GM20431 (cell line): ENCODE results near the gene APOH.

Experiments used
- in situ Hi-C: fragments of 300-500 bp; cut with MseI, MboI; formaldehyde crosslinking; loops from one replicate; pipeline ENCODE4 v1.15.0; 2020; ENCODE audit warnings: low sequenced_read_pairs; ENCODE audit not compliant: unreplicated experiment

APOH gene

DNA sequence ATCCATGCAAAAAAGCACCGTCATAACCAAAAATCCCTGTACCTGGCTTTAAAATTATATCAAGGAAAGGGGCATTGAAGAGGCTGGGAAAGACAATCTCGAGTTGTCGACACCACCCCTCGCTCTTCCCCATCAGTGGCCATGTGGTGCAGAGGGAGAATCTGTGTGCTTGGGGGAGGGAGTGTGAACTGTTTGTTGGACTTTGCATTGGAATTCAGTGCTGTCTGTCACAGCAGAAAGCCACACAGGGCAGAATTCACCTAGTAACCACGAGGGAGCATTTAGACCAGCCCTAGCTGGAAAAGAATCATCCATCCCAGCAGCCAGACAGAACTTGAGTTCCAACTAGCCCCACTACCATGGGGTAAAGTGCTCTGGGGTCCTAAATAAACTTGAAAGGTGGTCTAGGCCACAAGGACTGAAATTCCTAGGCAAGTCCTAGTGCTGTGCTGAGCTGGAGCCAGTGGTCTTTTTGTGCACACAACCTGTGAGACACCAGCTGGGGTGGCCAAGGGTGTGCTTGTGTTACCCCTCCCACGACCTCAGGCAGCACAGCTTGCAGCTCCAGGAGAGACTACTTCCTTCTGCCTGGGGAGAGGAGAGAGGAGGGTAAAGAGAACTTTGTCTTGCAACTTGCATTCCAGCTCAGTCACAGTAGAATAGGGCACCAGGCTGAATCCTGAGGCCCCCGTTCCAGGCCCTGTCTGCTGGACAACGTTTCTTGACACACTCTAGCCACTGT, 25.8 kb downstream of the APOH start:
- in situ Hi-C loops: no loop called here

DNA sequence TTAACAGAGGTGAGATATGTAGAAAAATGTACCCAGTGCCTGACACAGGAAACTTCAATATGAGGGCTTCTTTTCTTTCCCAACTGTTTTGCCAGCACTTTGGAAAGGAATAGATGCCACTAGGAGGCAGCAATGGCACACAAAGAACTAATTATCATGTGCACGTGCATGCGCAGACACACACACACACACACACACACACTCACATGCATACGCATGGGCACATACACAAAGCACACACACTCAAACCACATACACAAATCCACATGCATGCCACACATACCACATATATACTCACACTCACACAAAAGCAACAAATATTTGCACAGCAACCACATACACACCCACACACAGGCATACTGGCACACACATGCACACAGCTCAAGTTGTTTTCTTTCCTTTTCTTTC, 28.5 kb downstream of the APOH start:
- in situ Hi-C loops: no loop called here

DNA sequence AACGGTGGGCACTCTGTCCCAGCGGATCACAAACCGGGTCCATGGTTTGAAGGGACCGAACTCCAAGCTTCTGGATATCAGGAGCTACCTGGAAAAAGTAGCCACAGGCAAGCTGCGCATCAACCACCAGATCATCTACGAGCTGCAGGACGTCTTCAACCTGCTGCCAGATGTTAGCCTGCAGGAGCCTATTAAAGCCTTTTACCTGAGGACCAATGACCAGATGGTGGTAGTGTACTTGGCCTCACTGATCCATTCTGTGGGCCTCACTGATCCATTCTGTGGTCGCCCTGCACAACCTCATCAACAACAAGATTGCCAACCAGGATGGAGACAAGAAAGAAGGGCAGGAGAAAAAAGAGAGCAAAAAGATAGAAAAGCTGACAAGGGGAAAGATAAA, 31.0 kb downstream of the APOH start:
- in situ Hi-C loops: no loop called here

DNA sequence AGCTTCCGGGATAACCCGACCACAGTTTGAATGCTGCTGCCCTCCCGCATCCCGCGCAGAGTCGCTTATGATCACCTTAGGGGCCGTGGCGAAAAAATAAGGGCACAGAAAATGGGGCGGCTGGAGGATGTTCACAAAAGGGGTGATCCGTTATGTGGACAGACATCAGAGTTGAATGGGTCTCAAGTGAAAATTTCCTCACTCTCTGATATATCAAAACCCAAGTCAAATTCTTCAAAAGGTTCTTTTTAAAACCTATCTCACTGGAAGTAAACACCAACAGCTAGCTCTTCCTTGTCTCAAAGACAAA, 36.9 kb downstream of the APOH start:
- in situ Hi-C loops: no loop called here

DNA sequence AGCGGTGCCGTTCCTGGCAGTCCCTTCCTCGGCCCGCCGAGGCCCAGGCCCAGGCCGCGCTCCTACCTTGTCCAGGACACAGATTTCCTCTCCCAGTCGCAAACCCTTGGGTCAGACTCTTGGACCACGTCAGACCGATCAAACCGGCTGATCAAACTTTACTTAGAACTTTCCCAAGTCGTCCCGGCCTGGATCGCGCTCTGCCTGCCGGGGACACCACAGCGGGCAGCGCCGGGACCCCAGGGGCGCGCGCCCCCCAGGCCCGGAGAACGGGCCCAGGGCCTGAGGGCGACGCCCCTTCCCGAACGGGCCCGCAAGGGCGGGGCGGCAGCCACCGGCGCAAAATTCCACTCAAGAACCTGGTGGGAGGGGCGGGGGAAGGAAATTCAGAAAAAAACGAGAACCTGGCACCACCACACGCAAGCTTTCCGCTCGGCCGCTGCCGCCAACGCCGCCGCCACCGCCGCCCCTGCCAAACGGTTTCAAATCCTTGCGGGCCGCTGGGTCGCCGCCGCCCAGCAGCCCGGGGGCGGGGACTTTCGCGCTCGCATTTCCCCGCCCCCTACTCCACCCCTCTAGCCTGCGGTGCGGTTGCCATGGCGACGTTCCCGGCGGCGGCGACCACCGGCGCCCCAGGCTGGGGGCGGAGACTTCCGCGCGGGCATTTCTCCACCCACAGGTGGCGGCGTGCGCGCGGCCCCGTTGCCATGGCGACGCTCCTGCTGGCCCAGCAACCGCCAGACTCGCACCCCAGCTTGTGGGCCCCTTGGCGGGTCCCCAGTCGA, 37.4 kb downstream of the APOH start, which contains the start of gene CEP112:
CEP112 (minus strand) TSS at position 541 of the 785 bp plus-strand sequence.
- in situ Hi-C loops: no loop called here

DNA sequence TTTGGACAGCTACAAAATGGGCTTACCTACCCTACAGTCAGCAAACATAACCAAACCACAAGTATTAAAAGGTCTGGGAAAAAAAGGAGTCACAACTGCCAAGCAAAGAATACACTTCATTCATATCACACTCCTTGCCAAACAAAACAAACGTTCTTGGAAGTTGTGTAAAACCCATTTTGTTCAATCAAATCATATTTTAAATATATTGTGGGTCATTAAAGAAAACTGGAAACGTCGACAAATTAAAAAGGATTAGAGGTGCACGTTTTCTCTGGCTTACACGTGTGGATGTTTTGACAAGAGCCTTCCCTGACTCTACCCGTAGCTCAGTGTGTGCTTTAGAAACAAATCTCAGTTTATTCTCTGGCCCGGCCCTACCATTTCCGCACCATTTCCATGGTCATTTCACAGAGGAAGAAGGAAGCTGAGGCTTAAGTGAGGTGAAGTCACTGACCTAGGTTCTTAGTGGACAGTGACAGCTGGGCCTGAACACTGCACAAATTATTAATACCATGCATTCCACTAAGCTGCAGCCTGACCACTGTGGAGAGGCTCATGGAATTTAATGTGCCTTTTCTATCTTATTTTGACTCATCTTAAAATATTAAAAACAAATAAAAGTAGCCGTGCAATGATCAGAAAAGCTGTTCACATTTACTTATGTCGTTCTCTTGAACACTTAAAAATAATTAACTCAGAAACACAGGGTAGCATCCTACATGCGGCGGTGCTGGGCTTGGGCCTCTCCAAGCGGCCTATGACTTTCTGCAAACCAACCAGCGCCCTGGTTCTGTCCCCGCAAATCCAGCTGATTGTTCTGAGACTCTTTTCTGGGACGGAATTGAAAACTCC, 38.2 kb downstream of the APOH start:
- in situ Hi-C loops: no loop called here

DNA sequence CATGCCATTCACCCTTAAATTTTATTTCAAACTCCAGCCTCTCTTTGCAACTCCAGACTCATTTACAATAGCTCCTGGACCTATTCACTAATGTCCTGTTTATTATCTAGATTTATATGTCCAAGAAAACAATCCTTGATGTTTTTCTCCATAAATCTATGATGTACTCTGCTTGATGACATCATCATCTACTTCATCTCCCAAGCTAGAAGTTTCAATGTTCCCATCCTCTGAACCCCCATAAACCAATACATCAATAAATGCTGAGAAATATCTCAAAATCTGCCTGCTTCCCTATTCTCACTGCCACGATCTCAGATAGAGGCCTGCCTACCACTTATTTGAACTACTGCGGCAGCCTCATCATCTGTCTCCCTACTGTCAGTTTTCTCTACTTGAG, 41.5 kb downstream of the APOH start:
- in situ Hi-C loops: no loop called here

DNA sequence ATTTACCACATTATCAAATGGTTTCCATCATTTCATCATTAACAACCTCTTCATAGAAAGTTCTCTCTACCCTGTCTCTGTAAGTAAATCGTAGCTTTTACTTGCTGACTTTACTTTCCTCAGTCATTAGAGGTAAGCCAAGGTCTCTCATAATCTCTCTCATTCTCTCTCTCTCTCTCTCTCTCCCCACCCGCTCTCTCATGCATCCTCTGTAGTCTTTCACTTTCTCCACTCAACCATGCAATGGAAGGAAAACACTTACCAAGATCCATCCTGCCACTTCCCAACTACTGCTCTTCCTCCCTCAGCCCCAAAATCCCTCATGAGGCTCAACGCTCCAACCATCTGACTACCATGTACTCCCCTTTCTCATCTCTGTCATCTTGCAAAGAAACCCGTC, 43.4 kb downstream of the APOH start:
- in situ Hi-C loops: no loop called here

DNA sequence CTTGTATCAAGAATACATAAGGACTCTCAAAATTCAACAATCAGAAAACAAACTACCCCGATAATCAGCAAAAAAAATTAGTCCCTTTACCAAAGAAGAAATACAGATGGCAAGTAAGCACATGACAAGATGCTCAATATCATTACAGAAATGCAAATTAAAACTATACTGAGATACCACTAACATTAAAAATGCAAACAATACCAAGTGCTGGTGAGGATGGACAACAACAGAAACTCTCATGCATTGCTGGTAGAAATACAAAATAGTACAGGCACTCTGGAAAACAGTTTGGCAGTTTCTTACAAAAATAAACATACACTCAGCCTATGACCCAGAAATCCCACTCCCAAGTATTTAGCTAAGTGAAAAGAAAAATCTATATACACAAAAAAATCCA, 44.8 kb downstream of the APOH start:
- in situ Hi-C loops: no loop called here

DNA sequence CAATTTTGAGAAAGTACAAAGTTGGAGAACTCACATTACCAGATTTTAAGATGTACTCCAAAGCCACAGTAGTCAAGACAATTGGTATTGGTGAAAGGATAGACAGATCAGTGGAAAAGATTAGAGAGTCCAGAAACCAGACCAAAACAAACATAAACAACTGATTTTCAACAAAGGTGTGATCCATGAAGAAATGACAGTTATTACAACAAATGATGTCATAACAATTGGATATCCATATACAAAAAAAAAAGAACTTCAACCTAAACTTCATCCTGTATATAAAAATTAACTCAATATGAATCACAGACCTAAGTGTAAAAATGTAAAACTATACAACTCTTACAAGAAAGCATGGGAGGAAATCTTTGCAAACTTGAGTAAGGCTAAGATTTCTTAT, 45.7 kb downstream of the APOH start:
- in situ Hi-C loops: no loop called here

DNA sequence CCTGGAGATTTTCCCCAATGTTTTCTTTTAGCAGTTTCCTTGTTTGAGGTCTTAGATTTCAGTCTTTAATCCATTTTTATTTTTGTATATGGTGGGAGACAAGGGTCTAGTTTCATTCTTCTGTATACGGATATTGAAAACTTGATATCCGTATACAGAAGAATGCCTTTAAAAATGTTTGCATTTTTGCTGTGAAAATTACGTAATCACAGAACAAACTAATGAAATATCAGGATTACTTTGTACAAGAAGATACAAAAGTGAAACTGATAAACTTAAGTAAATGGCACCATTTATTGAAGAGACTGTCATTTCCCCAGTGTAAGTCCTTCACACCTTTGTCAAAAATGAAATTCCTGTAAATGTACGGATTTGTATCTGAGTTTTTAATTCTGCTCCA, 50.6 kb downstream of the APOH start:
- in situ Hi-C loops: no loop called here

DNA sequence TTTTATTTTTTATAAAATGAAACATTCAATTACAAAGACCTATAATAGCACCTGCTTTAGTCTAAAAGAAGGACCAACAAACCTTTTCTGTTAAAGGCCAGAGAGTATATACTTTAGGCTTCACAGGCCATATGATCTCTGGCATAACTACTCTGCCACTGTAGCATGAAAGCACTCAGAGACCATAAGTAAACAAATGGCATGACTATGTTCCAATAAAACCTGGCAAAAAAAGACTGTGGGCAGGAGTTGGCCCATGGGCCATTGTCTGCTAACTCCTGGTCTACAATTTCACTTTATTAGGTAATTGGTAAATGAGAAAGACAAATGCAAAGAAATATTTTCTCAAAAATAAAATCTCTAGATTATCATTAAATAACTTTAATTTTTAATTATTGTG, 52.2 kb downstream of the APOH start:
- in situ Hi-C loops: no loop called here

DNA sequence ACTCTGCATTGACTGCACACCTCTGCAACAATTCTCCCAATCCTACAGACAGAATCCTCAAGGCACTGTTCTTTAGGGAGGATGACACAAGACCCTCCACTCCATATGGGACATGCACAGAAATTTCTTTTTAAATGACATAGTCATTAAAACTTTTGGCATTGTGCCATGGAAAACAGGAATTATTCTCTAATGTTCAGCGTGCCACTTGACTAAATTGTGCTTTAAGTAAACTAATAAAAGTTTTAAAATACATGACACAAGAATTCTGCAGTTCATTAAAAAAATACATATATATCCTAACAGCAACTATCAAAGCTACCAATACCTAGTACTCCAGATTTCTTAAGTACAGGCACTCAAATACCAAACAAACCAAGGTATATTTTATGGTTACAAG, 53.3 kb downstream of the APOH start:
- in situ Hi-C loops: no loop called here

DNA sequence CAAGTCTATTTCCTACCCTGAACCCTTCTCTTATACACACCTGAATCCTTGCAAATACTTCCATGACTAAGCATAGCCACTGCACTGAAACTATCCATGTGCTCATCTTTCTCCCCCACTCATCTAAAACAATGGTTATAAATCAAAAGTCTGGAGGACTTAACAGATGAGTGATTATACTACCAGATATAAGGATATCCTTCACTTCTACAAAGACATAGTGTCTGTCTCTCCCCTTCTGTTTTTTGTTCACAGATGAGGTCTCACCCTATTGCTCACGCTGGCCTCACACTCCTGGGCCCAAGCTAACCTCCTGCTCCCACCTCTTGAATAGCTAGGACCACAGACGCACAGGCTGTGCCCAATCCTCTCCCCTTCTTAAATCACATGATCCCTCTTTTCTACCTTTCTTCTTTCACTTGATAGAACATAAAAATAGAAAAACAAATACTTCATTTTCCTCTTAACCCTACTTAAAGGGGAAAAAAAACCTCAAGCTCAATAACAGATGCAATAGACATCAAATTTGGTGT, 56.5 kb downstream of the APOH start:
- in situ Hi-C loops: loop anchor here (25.0 kb wide), 1 partner anchor 885 kb away; no protein-coding TSS in a partner anchor

DNA sequence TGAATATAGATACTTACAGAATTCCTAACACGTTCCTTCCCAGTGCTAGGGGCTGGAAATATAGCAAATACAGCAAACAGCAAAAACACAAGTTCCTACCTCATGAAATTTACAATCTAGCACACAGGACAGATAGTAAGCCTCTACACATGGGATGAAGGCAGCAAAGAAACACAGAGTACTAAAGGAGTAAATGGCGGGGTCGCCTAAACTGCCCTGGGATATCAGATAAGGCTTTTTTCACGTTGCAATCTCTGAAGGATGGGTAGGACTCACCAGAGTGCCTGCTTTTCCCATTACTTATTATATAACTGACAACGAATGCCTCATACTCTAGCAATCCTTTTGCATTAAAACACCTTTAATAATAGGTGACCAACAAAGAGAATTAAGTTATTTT, 57.1 kb downstream of the APOH start:
- in situ Hi-C loops: loop anchor here (25.0 kb wide), 1 partner anchor 885 kb away; no protein-coding TSS in a partner anchor

DNA sequence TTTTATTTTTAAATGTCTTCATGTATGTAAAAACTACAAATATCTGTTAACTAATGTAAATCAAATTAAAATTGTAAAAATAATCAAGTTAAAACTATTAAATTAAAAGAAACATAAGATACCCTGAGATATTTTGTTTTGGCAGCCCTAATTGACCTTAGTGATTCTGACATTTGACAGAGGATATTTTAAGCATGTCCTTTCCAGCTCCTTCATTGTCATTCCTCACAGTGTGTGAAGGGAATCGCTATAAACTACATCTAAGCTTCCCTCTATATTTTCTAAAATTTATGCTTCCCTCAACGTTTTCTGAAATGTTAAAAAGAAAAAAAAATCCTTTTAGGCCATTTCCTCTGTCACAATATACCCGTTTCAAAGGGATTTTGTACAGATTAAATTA, 57.5 kb downstream of the APOH start:
- in situ Hi-C loops: loop anchor here (25.0 kb wide), 1 partner anchor 884 kb away; no protein-coding TSS in a partner anchor

DNA sequence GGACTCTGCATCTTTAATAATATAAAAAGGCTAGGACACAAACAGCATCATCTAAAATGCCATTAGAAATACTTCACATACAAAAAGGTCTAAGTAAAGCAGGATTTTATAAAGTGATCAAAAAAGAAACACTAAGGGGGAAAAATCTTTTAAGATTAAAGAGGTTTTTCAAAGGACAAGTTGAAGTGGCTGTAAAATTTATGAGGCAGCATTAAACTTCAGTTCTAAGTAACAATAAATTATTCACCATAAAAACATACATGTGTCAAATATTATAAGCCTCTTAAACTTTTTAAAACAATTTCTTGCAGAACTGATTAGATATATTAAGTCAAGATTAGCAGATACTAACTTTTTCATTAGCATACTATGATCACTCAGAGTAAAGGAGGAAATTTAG, 58.0 kb downstream of the APOH start:
- in situ Hi-C loops: loop anchor here (25.0 kb wide), 1 partner anchor 884 kb away; no protein-coding TSS in a partner anchor

DNA sequence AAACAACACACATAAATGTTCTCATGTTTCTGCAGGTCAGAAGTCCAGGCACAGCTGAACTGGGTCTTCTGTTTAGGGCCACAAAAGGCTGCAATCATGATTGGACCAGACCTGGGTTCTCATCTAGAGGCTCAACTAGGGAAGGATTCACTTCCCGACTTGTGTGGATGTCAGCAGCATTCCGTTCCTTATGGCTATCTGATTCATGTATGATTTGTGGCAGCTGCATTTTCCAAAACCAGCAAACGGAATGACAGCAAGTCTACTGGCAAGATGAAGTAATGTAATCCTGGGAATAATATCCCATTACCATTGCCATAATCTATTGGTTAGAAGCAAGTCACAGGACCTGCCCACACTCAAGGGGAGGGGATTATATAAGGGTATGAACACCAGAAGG, 59.4 kb downstream of the APOH start:
- in situ Hi-C loops: loop anchor here (25.0 kb wide), 1 partner anchor 883 kb away; no protein-coding TSS in a partner anchor

DNA sequence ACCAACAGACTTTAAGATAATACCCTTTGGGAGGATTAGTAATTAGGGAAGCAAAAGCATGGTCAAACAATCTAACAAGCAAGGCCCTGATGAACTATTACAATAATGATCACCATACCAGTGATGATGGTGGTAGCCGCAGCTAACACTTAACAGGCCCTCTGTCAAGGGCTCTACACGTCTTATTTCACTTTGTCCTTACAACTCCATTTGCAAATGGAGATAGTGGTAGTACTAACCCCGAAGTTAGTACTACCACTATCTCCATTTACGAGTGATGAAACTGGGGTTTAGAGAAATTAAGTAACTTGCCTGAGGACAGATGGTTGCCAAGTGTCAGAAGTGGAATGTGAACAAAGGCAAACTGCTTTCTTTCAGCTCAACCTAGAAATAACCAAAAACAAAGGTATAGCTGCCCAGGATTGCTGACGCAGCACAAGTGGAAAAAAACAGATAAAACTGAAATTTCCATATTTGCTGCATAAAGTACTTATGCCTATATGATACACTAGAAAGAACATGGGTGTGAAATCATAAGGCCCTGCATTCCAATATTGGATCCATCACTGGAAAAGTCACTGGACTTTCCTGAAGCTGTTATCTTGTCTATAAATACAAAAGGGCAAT, 61.9 kb downstream of the APOH start:
- in situ Hi-C loops: loop anchor here (25.0 kb wide), 1 partner anchor 880 kb away; no protein-coding TSS in a partner anchor
